Right lobe of liver (tissue), 6 donors: Measurements from ENCODE around the gene PTPRM. TPM values are rescaled to one million over a fixed set of nuclear protein-coding genes. Genes with fewer than 3 reads are reported as not detected.

ENCODE experiments used
- ATAC-seq, 4 donors: fragments of 200-7000 bp; cut with Tn5 transposase; one replicate each; pipeline ENCODE4 v1.9.1; 2020; ENCODE audit warnings: mild to moderate bottlenecking in 4 of 4, moderate library complexity in 4 of 4
- DNase-seq, 3 donors: peaks; one replicate each; pipeline ENCODE4 v3.0.0-alpha.2; 2020
- H3K27ac ChIP-seq, 3 donors: fragments of 200-600 bp; one replicate each; pipeline ENCODE4 v1.8.0; 2022
- H3K27me3 ChIP-seq, 2 donors: fragments of 200-600 bp; one replicate each; pipeline ENCODE4 v1.8.0; 2022
- H3K36me3 ChIP-seq, 4 donors: fragments of 200-600 bp; sonication (generic) in 1 of 4; one replicate each; pipeline versions ENCODE4 v1.5.1 to v1.8.0; 2017 to 2022; ENCODE audit warnings: control low read depth in 1 of 4
- H3K4me1 ChIP-seq, 4 donors: fragments of 200-600 bp; sonication (generic) in 1 of 4; one replicate each; pipeline versions ENCODE4 v1.5.1 to v1.8.0; 2017 to 2022; ENCODE audit warnings: control low read depth in 1 of 4
- H3K4me3 ChIP-seq, 3 donors: fragments of 200-600 bp; one replicate each; pipeline ENCODE4 v1.8.0; 2022
- H3K9me3 ChIP-seq, 4 donors: fragments of 200-600 bp; sonication (generic) in 1 of 4; one replicate each; pipeline versions ENCODE4 v1.5.1 to v1.8.0; 2017 to 2022; ENCODE audit warnings: control low read depth in 1 of 4
- POLR2A ChIP-seq: fragments of 450-650 bp; IDR thresholded peaks from one replicate; pipeline ENCODE4 v1.6.1; 2017; ENCODE audit warnings: antibody characterized with exemption, mild to moderate bottlenecking
- WGBS: methylation state at CpG from one replicate; pipeline ENCODE4 v1.1.6; 2018; ENCODE audit warnings: low coverage, low lambda C conversion rate; ENCODE audit not compliant: insufficient coverage; ENCODE audit errors: missing lambda C conversion rate; 5-methylcytosine and 5-hydroxymethylcytosine counted together
- intact Hi-C, 2 donors: fragments of 100-400 bp; cut with DNase I; formaldehyde crosslinking; loops; one replicate each; pipeline versions ENCODE4 v1.11.2 to v1.14.1; 2022
- total RNA-seq, 6 experiments: library from RNA; depleted of rRNA in 2 of 6; stranded (reverse); fragments of >200 nt in 2 of 6; fragmentation: NEBNext Ultra II Directional in 3 of 6; extraction: Animal tissue kit (Norgen Biotek cat#: 25700) in 3 of 6; gene quantifications; one replicate each; pipeline versions ENCODE4 v1.1.0 to v1.2.4, GENCODE V29; 2016 to 2023
- TF ChIP-seq, protein P1 (sequence below), 4 donors: fragments of 200-600 bp in 3 of 4; fragments of 450-650 bp in 1 of 4; IDR thresholded peaks; one replicate each; pipeline versions ENCODE4 v1.5.1 to v1.8.0; 2016 to 2022; ENCODE audit warnings: antibody characterized with exemption in 4 of 4, mild to moderate bottlenecking in 2 of 4
- donor health status: DM: no; HTN: yes; CAD: no.
- donor health status: DM: no; HTN: no; CAD: no.
- donor health status: DM: no; HTN: no; CAD: no.
- donor health status: DM: no; HTN: yes; CAD: no.
- donor health status: DM: no; HTN: yes; CAD: no.

Gene PTPRM
- total RNA-seq, 6 experiments from 2014 or later, result 15.1 to 45.7 (median 26.5) TPM

DNA sequence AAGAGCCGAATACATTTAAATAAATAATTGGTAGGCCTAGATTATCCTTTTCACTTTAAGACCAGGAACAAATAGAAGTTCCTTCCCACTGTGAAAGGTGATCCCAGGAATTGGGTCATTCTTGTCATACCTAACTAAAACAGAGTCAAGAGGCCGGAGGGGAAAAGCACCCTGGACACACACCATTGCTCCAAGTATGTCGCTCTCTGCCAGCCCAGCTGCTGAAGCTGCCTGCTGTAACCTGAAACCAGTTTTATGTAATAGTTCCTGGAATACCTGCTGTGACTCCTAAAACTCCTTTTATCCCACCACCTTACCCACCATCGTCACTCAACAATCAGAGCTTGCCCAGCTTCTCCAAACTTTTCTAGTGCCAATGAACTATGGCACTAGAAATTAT is 217.1 kb downstream of the PTPRM start:
- Histone ChIP-seq H3K4me3 (no peak overlapping the region), H3K4me1 (no peaks in the 10 kb centered on the region), H3K27me3 (no peaks in the 10 kb centered on the region), H3K9me3 (no peaks in the 10 kb centered on the region), H3K27ac (no peak overlapping the region), H3K36me3 (no peaks in the 10 kb centered on the region)
- WGBS, result 100% methylated on average over 3 of the region's 4 CpGs
- intact Hi-C loops, result no loop called here
- no peak for TF ChIP-seq POLR2A
- no peak for DNase-seq
- no peak for ATAC-seq

DNA sequence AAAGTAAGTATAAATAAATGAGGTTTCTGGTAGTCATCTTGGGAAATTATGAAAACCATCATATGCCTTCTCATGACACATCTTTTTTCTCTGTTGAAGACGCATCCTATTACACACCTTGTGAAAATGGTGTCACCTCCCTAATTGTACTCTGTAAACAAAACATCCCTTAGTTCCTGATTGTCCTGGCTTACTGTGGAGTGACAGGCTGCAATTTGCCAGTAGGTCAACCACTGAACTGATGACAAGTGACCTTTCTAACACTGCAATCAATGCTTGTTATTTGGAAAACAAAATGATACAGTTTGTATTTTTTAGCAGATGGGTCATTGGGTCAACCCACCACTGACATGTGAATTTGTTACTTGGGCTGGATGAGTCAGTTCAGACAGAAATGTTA is 219.5 kb downstream of the PTPRM start:
- intact Hi-C loops, result no loop called here
- ATAC-seq, result peak in 2 of 4 donors; percentile 19 to 78

DNA sequence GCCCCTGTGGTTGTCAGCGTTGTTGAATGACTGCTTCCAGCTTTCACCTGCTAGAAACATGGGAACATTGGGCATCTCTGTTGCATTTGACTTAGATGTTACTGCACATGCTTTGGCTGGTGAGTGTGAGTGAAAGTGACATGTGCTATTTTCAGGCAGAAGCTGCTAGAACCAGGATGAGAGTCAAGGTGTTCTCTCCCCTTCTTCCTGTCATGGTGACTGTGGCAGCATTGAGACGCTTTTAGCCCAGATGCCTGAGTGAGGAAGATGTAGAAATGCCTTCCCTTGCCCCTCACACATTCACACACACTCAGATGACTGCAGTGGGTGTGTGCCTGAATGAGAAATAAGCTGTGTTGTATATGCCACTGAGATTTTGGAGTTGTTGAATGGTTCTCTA is 220.2 kb downstream of the PTPRM start:
- H3K9me3 ChIP-seq, result no peaks in the 10 kb centered on the region
- TF ChIP-seq POLR2A, result no peak
- TF ChIP-seq, protein P1, sequence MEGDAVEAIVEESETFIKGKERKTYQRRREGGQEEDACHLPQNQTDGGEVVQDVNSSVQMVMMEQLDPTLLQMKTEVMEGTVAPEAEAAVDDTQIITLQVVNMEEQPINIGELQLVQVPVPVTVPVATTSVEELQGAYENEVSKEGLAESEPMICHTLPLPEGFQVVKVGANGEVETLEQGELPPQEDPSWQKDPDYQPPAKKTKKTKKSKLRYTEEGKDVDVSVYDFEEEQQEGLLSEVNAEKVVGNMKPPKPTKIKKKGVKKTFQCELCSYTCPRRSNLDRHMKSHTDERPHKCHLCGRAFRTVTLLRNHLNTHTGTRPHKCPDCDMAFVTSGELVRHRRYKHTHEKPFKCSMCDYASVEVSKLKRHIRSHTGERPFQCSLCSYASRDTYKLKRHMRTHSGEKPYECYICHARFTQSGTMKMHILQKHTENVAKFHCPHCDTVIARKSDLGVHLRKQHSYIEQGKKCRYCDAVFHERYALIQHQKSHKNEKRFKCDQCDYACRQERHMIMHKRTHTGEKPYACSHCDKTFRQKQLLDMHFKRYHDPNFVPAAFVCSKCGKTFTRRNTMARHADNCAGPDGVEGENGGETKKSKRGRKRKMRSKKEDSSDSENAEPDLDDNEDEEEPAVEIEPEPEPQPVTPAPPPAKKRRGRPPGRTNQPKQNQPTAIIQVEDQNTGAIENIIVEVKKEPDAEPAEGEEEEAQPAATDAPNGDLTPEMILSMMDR (IDR thresholded peaks at IDR 0.05), result no peak
- 82% methylated on average over 2 of the region's 2 CpGs for WGBS
- no peak overlapping the region for H3K4me3 ChIP-seq
- no peaks in the 10 kb centered on the region for H3K27me3 ChIP-seq
- no peaks in the 10 kb centered on the region for H3K36me3 ChIP-seq
- H3K27ac ChIP-seq, result no peak overlapping the region
- H3K4me1 ChIP-seq, result no peaks in the 10 kb centered on the region
- DNase-seq (no peak), ATAC-seq (no peak)
- intact Hi-C loops, result no loop called here

More for the DNA sequence above, 219.5 kb downstream of the PTPRM start:
- Histone ChIP-seq H3K4me1 (no peaks in the 10 kb centered on the region), H3K36me3 (no peaks in the 10 kb centered on the region), H3K27me3 (no peaks in the 10 kb centered on the region), H3K27ac (no peak overlapping the region), H3K9me3 (no peaks in the 10 kb centered on the region), H3K4me3 (no peak overlapping the region)
- 58% methylated on average over 1 of the region's 1 CpG for whole genome bisulfite sequencing
- no peak for DNase-seq
- TF ChIP-seq, protein P1 (IDR thresholded peaks at IDR 0.05), result no peak
- no peak for TF ChIP-seq POLR2A

DNA sequence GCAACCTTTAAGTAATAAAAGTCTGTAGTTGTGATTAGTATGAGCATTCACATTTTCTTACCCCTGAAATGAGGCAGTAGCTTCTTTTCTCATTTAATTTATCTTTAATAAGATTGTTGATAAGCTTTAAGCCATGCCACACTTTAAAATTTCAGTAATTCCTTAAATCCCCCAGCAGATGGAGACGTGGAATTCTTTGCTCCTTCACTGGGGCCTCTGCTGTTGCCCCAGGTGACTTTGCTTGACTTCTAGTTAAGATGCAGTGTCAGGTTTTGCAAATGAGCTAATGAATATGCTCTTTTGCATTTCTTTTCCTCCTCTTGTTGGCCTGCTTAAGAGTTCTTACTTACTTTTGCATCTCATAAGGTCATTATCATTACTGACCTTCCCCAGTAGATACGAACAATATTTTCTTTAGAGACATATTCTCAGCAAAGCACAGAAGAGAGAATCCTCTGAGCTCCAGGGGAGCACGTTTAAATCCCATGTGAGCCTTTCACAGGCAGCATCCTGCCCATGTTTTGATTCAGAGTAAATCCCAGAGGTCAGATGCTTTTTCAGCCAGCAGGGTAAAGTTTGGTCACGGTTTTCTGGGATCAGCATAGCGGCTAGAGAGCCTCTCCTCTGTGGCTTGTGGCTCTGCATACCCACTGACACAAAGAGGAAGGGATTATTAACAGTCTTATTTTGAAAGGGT is 222.9 kb downstream of the PTPRM start:
- intact Hi-C loops, result loop anchor here in 1 of 2 donors (10.0 kb wide), 1 partner anchor 715 kb away; no protein-coding TSS in a partner anchor
- Histone ChIP-seq H3K9me3 (no peaks in the 10 kb centered on the region), H3K27ac (no peak overlapping the region), H3K4me1 (no peaks in the 10 kb centered on the region), H3K27me3 (no peaks in the 10 kb centered on the region), H3K36me3 (no peaks in the 10 kb centered on the region), H3K4me3 (no peak overlapping the region)
- DNase-seq (no peak), ATAC-seq (peak; percentile 57 to 81 (median 73))
- TF ChIP-seq, protein P1 (IDR thresholded peaks at IDR 0.05), result peak; percentile 46 to 50 (median 49)
- no peak for TF ChIP-seq POLR2A
- WGBS, result 35% methylated on average over 5 of the region's 5 CpGs

DNA sequence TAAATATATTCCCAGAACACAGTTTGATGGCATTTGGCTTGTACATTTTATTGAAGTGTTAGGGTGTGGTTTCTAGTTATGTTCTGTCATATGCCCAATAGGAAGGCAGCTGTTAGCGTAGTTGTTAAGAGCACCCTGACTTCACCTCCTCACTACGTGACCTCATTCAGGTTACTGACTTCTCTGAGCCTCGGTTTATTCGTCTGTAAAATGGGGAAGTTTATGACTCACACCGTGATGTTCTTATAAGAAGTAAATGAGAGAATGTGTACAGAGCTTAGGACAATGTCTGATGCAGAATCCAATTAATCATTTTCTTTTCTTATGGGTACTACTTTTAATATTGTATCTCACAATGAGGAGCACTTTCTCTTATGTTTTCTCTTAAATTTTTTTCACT is 226.0 kb downstream of the PTPRM start:
- H3K27ac ChIP-seq, result no peak overlapping the region
- TF ChIP-seq, protein P1 (IDR thresholded peaks at IDR 0.05), result no peak
- TF ChIP-seq POLR2A, result no peak
- ATAC-seq (no peak), DNase-seq (no peak)
- H3K4me1 ChIP-seq, result no peaks in the 10 kb centered on the region
- H3K36me3 ChIP-seq, result no peaks in the 10 kb centered on the region
- H3K27me3 ChIP-seq, result no peaks in the 10 kb centered on the region
- no peak overlapping the region for H3K4me3 ChIP-seq
- WGBS, result 84% methylated on average over 5 of the region's 5 CpGs
- intact Hi-C loops, result loop anchor here in 1 of 2 donors (10.0 kb wide), 1 partner anchor 712 kb away; no protein-coding TSS in a partner anchor
- no peaks in the 10 kb centered on the region for H3K9me3 ChIP-seq
